ENCODE results near the gene VPS13D.
A peak's percentile ranks its signal among the peaks of the same experiment; 100 is the strongest.

DNA sequence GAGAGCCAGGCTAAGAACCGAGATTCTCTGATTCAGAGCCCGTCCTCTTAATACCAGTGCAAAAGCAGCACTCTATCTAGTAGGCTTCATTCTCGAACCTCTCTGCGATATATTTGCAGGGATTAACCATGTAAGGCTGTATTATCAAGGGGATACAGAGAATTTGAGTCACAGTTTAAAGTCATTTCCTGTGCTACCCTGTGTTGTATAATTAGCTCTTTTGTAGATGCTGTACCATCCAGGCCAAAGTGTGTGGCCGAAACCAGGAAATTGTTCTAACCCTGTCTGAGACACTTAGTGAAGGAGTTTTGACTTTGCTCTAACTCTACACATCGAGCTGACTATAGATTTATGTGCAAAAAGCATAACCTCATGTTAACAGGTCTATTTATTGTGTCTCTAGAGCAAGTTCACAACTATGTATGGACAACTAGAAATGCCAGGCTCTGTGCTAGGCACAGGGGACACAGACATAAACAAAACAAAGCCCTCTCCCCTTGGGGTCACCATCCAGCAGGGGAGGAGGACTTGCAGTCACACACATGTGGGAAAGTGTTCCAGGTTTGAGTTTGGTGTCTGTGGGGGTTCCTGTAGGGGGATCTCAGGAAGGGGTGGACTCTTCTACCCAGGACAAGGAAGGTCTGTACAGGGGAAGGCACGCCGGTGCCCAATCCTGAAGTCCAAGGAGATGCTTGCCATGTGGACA, 206.0 kb downstream of the VPS13D start:
- TF ChIP-seq POLR2A (IDR thresholded peaks at IDR 0.05; ENCODE audit: low read depth, low read length) (peak; percentile 73), CTCF (IDR thresholded peaks at IDR 0.05; ENCODE audit: extremely low read depth in 1 of 2, insufficient read depth in 1 of 2, low read depth in 1 of 2, low read length in 2 of 2) (no peak), FOS (IDR thresholded peaks at IDR 0.05; ENCODE audit: borderline replicate concordance, insufficient read depth, low read length) (peak; percentile 86), EZH2 (IDR thresholded peaks at IDR 0.05; ENCODE audit: borderline replicate concordance, low read depth, low read length, severe bottlenecking) (no peak), POLR2AphosphoS5 (IDR thresholded peaks at IDR 0.05; ENCODE audit: insufficient read depth, low read depth, low read length) (peak; percentile 73), GATA2 (IDR thresholded peaks at IDR 0.05; ENCODE audit: insufficient read depth, insufficient read length, low read depth, low read length) (peak; percentile 81), MYC (IDR thresholded peaks at IDR 0.05; ENCODE audit: low read depth, low read length) (no peak), JUN (IDR thresholded peaks at IDR 0.05; ENCODE audit: borderline replicate concordance, insufficient read depth, insufficient read length, low read depth) (peak; percentile 92), MAX (IDR thresholded peaks at IDR 0.05; ENCODE audit: insufficient read depth, insufficient read length) (no peak)

Data from endothelial cell of umbilical vein (primary cell).